Endodermal cell (in vitro differentiated cells): ENCODE data around the gene LIPG. TPM values are rescaled to one million over a fixed set of nuclear protein-coding genes. Genes with fewer than 3 reads are reported as not detected.
A peak's percentile ranks its signal among the peaks of the same experiment; 100 is the strongest.

ENCODE experiments used
- DNase-seq: peaks from one replicate; pipeline ENCODE4 v3.0.0-alpha.2; 2017
- H3K27ac ChIP-seq: 2 replicates; pipeline ENCODE4 v1.5.1; 2013; ENCODE audit warnings: mild to moderate bottlenecking, low read depth, low read length, moderate library complexity
- H3K27me3 ChIP-seq: 2 replicates; pipeline ENCODE4 v1.6.1; 2013; ENCODE audit warnings: mild to moderate bottlenecking, low read length, moderate library complexity; ENCODE audit not compliant: insufficient read depth, control insufficient read depth, poor library complexity, severe bottlenecking
- H3K36me3 ChIP-seq: 2 replicates; pipeline ENCODE4 v1.7.0; 2013; ENCODE audit warnings: mild to moderate bottlenecking, low read length, moderate library complexity; ENCODE audit not compliant: control insufficient read depth, insufficient read depth
- H3K4me1 ChIP-seq: one replicate; pipeline ENCODE4 v1.7.0; 2013; ENCODE audit warnings: low read length; ENCODE audit not compliant: control insufficient read depth, insufficient read depth
- H3K4me3 ChIP-seq: 2 replicates; pipeline ENCODE4 v1.5.1; 2013; ENCODE audit warnings: mild to moderate bottlenecking, low read length, moderate library complexity
- H3K9ac ChIP-seq: 2 replicates; pipeline ENCODE4 v1.6.1; 2013; ENCODE audit warnings: mild to moderate bottlenecking, low read length, moderate library complexity; ENCODE audit not compliant: poor library complexity, severe bottlenecking; ENCODE audit errors: extremely low read depth
- H3K9me3 ChIP-seq: 2 replicates; pipeline ENCODE4 v1.6.1; 2013; ENCODE audit warnings: mild to moderate bottlenecking, low read length, moderate library complexity; ENCODE audit not compliant: control insufficient read depth
- H3K27ac Mint-ChIP-seq: 2 replicates; pipeline ENCODE4 v1.8.0; 2020; ENCODE audit warnings: mixed read lengths
- H3K27me3 Mint-ChIP-seq: 2 replicates; pipeline ENCODE4 v1.8.0; 2021; ENCODE audit warnings: mild to moderate bottlenecking, mixed read lengths; ENCODE audit not compliant: insufficient read depth
- H3K36me3 Mint-ChIP-seq: 2 replicates; pipeline ENCODE4 v1.8.0; 2020; ENCODE audit warnings: low read depth, mixed read lengths
- H3K4me1 Mint-ChIP-seq: 2 replicates; pipeline ENCODE4 v1.8.0; 2020; ENCODE audit warnings: mixed read lengths
- H3K4me3 Mint-ChIP-seq: 2 replicates; pipeline ENCODE4 v1.8.0; 2020; ENCODE audit warnings: mild to moderate bottlenecking, moderate library complexity, mixed read lengths
- H3K9me3 Mint-ChIP-seq: 2 replicates; pipeline ENCODE4 v1.8.0; 2020; ENCODE audit warnings: mild to moderate bottlenecking, mixed read lengths
- CTCF ChIP-seq: fragments of 200-600 bp; sonication (generic); conservative IDR thresholded peaks from 2 replicates; pipeline ENCODE4 v1.5.0; 2021; ENCODE audit warnings: antibody characterized with exemption, mild to moderate bottlenecking
- WGBS, 2 experiments: methylation state at CpG; one replicate each; pipeline versions ENCODE4 v1.1.5 to v1.1.7; 2013; ENCODE audit warnings: missing lambda C conversion rate in 2 of 2, mixed read lengths in 1 of 2; ENCODE audit not compliant: insufficient coverage in 1 of 2, insufficient read length in 1 of 2; 5-methylcytosine and 5-hydroxymethylcytosine counted together
- total RNA-seq, 2 donors: library from RNA; stranded (reverse); fragmentation: NEBNext Ultra II Directional in 1 of 2; extraction: Animal tissue kit (Norgen Biotek cat#: 25700) in 1 of 2; gene quantifications; 2 replicates in 1 of 2; 3 replicates in 1 of 2; pipeline ENCODE4 v1.2.1, GENCODE V29; 2021

Gene LIPG
- total RNA-seq, 2 donors from 2014 or later, result 4.0 to 5.0 TPM

GRCh38 chr18:49548229-49548636, 13.6 kb upstream of the LIPG start:
- Histone ChIP-seq H3K9ac (no peak overlapping the region), H3K4me3 (no peak overlapping the region), H3K27ac (no peak overlapping the region), H3K27me3 (no peaks in the 10 kb centered on the region), H3K36me3 (no peaks in the 10 kb centered on the region), H3K9me3 (peaks cover 17% of the 10 kb centered on the region), H3K4me1 (no peaks in the 10 kb centered on the region)
- no peak overlapping the region for H3K27ac Mint-ChIP-seq
- H3K36me3 Mint-ChIP-seq, result no peaks in the 10 kb centered on the region
- H3K4me3 Mint-ChIP-seq, result no peak overlapping the region
- peak; percentile 33 for DNase-seq
- peaks cover 24% of the 10 kb centered on the region for H3K9me3 Mint-ChIP-seq
- H3K4me1 Mint-ChIP-seq, result peaks cover 5% of the 10 kb centered on the region
- H3K27me3 Mint-ChIP-seq, result no peaks in the 10 kb centered on the region
- WGBS, 2 experiments, result 80 to 95% methylated on average over 1 of the region's 1 CpG
- TF ChIP-seq CTCF, result no peak

GRCh38 chr18:49550621-49551339, 11.1 kb upstream of the LIPG start:
- peaks cover 43% of the 10 kb centered on the region for H3K9me3 Mint-ChIP-seq

GRCh38 chr18:49553003-49553402, 8.9 kb upstream of the LIPG start:
- Mint-ChIP-seq H3K4me3 (no peak overlapping the region), H3K36me3 (no peaks in the 10 kb centered on the region), H3K9me3 (peaks cover 43% of the 10 kb centered on the region), H3K27ac (no peak overlapping the region), H3K4me1 (no peaks in the 10 kb centered on the region), H3K27me3 (no peaks in the 10 kb centered on the region)
- H3K4me1 ChIP-seq, result no peaks in the 10 kb centered on the region
- peak; percentile 10 for DNase-seq
- no peaks in the 10 kb centered on the region for H3K36me3 ChIP-seq
- H3K27me3 ChIP-seq, result no peaks in the 10 kb centered on the region
- WGBS, 2 experiments, result 89 to 97% methylated on average over 4 of the region's 4 CpGs
- H3K4me3 ChIP-seq, result no peak overlapping the region
- no peak for TF ChIP-seq CTCF
- H3K27ac ChIP-seq, result no peak overlapping the region
- H3K9me3 ChIP-seq, result peaks cover 28% of the 10 kb centered on the region
- H3K9ac ChIP-seq, result no peak overlapping the region

More at GRCh38 chr18:49550621-49551339, 11.1 kb upstream of the LIPG start:
- Histone ChIP-seq H3K36me3 (no peaks in the 10 kb centered on the region), H3K9me3 (peaks cover 28% of the 10 kb centered on the region), H3K9ac (no peak overlapping the region), H3K4me1 (no peaks in the 10 kb centered on the region), H3K4me3 (no peak overlapping the region), H3K27me3 (no peaks in the 10 kb centered on the region), H3K27ac (no peak overlapping the region)
- no peaks in the 10 kb centered on the region for H3K27me3 Mint-ChIP-seq
- no peak overlapping the region for H3K4me3 Mint-ChIP-seq
- no peak overlapping the region for H3K27ac Mint-ChIP-seq
- TF ChIP-seq CTCF, result no peak
- WGBS, 2 experiments, result 93 to 97% methylated on average over 2 to 6 of the region's 6 CpGs
- H3K36me3 Mint-ChIP-seq, result no peaks in the 10 kb centered on the region
- H3K4me1 Mint-ChIP-seq, result peaks cover 5% of the 10 kb centered on the region
- peak; percentile 11 for DNase-seq
